IPS-20b (cell line): Measurements from ENCODE around the gene RAET1L.
"Not testable (repeated sequence)": the region's sequence is repeated elsewhere in the genome, so short reads cannot be mapped to it uniquely, and the experiment has no call there.

ENCODE experiments used
- H3K27ac ChIP-seq: one replicate; pipeline ENCODE4 v1.5.1; 2013; ENCODE audit warnings: low read length
- H3K27me3 ChIP-seq: 2 replicates; pipeline ENCODE4 v1.6.1; 2013; ENCODE audit warnings: mild to moderate bottlenecking, low read length, inconsistent platforms; ENCODE audit not compliant: insufficient read depth
- H3K36me3 ChIP-seq: 2 replicates; pipeline ENCODE4 v1.6.1; 2013; ENCODE audit warnings: low read depth, mild to moderate bottlenecking, inconsistent platforms, low read length, moderate library complexity; ENCODE audit not compliant: insufficient read depth
- H3K4me1 ChIP-seq: 2 replicates; pipeline ENCODE4 v1.6.1; 2013; ENCODE audit warnings: mild to moderate bottlenecking, control low read depth, inconsistent platforms, low read length, moderate library complexity; ENCODE audit not compliant: insufficient read depth
- H3K4me3 ChIP-seq: 2 replicates; pipeline ENCODE4 v1.5.1; 2013; ENCODE audit warnings: mild to moderate bottlenecking, low read length, inconsistent platforms
- H3K9ac ChIP-seq: 2 replicates; pipeline ENCODE4 v1.6.1; 2013; ENCODE audit warnings: low read depth, mild to moderate bottlenecking, inconsistent platforms, low read length, moderate library complexity
- H3K9me3 ChIP-seq: 2 replicates; pipeline ENCODE4 v1.6.1; 2013; ENCODE audit warnings: mild to moderate bottlenecking, low read depth, low read length, inconsistent platforms; ENCODE audit not compliant: insufficient read depth

RAET1L gene

DNA sequence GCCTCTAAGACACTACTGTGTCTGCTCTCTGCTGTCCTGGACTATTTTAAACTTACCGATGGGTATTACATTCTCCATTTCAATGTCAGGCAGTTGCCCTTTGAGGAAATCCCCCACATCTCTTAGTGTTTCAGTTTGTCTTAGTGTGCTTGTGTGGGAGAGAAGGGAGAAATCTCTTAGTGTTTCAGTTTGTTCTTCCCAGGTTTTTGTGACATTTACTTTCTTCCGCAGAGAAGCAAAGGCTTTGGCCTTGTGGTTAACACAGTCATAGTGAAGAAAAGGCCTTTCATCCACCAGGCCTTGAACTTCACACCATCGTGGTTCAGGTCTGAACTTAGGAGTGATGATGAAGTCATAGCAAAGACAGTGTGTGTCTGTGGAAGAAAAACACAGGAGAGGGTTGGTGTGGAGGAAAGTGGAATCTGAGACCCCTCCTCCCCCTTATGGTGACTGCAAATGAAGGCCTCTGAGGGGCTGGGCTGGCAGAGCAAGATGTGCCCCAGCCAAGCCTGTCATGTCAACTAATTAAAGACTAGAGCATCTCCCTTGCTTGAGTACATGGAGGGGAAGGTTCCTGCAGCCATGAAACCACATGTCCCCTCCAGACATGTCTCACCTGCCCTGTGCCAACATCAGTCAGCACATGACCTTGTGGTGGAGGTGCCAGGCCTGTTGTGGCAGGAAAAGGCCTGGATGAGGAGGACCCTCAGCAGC is 23.9 kb downstream of the RAET1L start:
- no peaks in the 10 kb centered on the region for H3K9me3 ChIP-seq
- no peak overlapping the region for H3K4me3 ChIP-seq
- H3K27me3 ChIP-seq: peaks cover 65% of the 10 kb centered on the region
- no peak overlapping the region for H3K9ac ChIP-seq
- no peaks in the 10 kb centered on the region for H3K36me3 ChIP-seq
- H3K4me1 ChIP-seq: peaks cover 2% of the 10 kb centered on the region; the same call in 1 of the 2 replicates
- no peak overlapping the region for H3K27ac ChIP-seq

DNA sequence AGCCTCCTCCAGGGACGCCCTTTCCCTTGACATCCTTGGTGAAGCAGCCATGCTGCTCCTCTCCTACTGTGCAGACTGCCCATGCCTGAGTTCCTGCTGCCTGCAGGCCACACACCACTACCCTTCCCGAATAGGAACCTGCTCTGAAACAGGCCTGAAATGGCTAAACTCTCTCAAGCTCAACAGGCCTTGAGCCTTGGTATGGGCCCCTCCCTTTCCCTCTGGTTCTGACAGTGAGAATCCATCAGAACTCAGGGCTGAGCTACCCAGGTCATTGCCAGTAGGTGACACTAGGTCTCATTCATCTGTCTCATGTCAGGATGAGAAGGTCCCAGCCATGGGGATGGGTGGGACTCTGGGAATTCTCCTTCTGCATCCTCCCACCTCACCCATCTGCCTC is 25.7 kb downstream of the RAET1L start:
- Histone ChIP-seq H3K4me3 (no peak overlapping the region), H3K36me3 (no peaks in the 10 kb centered on the region), H3K4me1 (peaks cover 2% of the 10 kb centered on the region; the same call in 1 of the 2 replicates), H3K9ac (no peak overlapping the region), H3K27me3 (peaks cover 71% of the 10 kb centered on the region), H3K9me3 (no peaks in the 10 kb centered on the region), H3K27ac (no peak overlapping the region)

DNA sequence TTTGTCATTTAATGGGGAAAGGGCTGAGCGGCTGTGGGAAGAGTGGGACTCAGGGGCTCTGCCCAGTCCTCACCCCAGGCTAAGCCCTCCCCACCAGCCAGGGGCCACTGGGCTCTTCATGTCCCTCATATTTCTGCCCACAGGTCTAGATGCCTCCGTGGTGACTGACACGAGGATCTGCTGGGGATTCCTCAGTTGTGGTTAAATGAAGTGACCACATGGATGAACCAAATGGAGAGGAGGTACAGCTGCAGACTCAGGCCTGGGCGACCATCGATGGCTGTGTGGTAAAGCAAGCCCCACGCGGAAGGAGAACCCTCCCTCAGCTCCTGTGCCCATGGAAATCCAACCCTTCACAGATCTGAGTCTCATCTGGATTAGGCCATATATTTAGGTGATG is 29.4 kb downstream of the RAET1L start:
- peaks cover 74% of the 10 kb centered on the region for H3K27me3 ChIP-seq

DNA sequence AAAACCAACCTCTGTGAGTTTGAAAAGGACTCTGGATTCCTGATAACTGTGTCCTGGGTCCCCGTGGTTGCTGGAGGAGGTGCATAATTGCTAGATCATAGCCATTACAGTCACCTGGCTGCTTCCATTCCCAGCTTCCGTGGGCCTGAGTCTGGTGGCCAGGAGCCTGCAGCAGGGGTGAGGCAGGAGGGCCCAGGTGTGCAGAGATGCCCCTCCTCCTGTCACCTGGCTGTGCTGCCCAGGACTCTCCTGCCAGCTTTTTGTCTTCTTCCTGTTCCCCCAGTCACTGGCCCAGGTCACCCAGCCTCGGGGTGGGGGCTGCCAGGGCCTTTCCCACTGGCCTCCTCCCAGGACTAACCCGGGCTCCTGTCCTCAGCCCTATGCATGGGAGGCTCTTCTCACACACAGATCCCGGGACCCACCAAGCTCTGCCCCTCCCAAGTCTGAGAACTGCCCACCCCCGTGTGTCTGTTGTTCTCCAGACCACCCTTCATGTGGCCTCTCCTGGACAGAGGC is 30.0 kb downstream of the RAET1L start:
- no peak overlapping the region for H3K9ac ChIP-seq
- peaks cover 75% of the 10 kb centered on the region for H3K27me3 ChIP-seq

More for the DNA sequence above, 29.4 kb downstream of the RAET1L start:
- Histone ChIP-seq H3K4me3 (no peak overlapping the region), H3K4me1 (no peaks in the 10 kb centered on the region), H3K9me3 (peaks cover 2% of the 10 kb centered on the region; the same call in 1 of the 2 replicates), H3K9ac (no peak overlapping the region), H3K27ac (no peak overlapping the region), H3K36me3 (no peaks in the 10 kb centered on the region)

DNA sequence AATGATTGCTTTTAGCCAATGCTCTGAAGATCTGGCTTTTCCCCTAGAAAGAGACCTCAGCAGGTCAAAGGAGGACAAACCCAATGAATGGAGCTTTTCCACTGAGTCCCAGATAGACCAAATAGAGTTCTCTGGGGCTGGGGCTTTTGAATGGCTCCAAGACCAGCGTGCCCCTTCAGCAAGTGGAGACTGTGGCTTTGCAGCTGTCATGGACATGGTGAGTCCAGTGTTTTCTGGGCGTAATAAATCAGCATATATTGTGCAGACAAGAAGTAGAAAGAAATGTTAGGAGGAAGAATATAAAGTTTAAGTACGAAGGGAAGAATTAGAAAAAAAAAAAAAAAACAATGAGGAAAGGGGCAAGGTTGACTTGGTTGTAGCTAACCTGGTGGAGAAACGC is 33.5 kb downstream of the RAET1L start:
- H3K9ac ChIP-seq: no peak overlapping the region
- H3K9me3 ChIP-seq: peaks cover 8% of the 10 kb centered on the region; the same call in 1 of the 2 replicates
- H3K27me3 ChIP-seq: peaks cover 100% of the 10 kb centered on the region
- H3K27ac ChIP-seq: no peak overlapping the region
- H3K4me1 ChIP-seq: no peaks in the 10 kb centered on the region; the same call in 1 of the 2 replicates
- no peaks in the 10 kb centered on the region for H3K36me3 ChIP-seq
- H3K4me3 ChIP-seq: no peak overlapping the region

More for the DNA sequence above, 30.0 kb downstream of the RAET1L start:
- no peak overlapping the region for H3K27ac ChIP-seq
- no peak overlapping the region for H3K4me3 ChIP-seq
- no peaks in the 10 kb centered on the region for H3K4me1 ChIP-seq
- no peaks in the 10 kb centered on the region for H3K36me3 ChIP-seq
- peaks cover 2% of the 10 kb centered on the region; the same call in 1 of the 2 replicates for H3K9me3 ChIP-seq

DNA sequence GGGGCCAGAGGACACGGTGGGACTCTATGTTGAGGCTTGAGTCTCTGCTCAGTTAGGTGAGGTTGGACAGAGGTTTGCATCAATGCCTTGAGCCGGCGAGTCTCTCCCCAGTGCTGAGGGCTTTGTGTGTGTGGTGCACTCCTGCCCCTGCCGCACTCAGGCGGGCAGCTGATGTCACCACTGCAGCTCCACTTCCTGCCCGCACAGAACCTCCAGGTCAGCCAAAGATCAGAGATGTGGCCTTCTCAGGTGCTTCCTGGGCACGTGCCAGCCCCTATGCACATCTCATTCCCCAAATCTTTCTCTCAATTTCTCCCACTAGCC is 33.9 kb downstream of the RAET1L start:
- peaks cover 100% of the 10 kb centered on the region for H3K27me3 ChIP-seq
- not testable (repeated sequence) for H3K36me3 ChIP-seq, H3K4me1 ChIP-seq, H3K9ac ChIP-seq, H3K27ac ChIP-seq, H3K9me3 ChIP-seq, H3K4me3 ChIP-seq

DNA sequence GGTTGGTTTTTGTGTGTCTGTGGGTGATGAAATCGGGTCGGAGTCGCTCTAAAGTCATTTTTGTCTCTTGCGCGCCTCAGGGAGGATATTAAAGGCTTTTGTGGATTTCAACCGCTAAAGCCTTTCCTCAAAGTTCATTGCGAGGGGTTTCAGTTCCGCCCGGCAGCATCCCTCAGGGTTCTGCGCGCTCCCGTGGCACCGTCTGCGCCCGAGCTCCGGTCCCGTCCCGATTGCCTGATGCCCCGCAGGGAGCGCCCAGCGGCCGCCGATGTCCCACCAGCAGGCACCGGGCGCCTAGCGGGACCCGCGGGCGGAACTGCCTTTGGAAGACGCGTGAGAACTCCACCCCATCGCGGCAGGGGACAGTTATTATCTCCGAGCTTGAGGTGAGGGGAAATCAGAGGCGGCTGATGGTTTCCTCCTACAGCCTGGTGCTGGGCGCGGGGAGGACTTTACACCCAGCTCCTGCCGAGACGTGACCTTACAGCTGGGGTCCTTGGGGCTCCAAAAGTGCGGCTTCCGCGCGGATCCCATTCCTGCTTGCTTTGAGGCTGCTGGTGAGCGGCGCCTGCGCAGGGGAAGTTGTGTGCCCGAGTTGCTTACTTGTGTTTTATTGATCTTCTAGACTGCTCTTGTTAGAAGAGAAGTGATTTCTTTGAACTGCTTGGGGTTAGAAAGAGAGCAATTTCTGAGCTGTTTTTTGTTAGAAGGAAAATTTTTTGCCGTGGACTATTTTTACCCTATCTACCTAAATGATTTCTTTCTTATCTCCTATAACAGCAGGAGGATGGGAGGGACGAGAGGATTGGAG is 34.5 kb downstream of the RAET1L start:
- Histone ChIP-seq H3K27ac (no peak overlapping the region), H3K27me3 (peaks cover 100% of the 10 kb centered on the region), H3K9ac (no peak overlapping the region), H3K36me3 (no peaks in the 10 kb centered on the region), H3K4me1 (no peaks in the 10 kb centered on the region; the same call in 1 of the 2 replicates), H3K9me3 (peaks cover 8% of the 10 kb centered on the region; the same call in 1 of the 2 replicates), H3K4me3 (peak overlapping the region; percentile 36)

DNA sequence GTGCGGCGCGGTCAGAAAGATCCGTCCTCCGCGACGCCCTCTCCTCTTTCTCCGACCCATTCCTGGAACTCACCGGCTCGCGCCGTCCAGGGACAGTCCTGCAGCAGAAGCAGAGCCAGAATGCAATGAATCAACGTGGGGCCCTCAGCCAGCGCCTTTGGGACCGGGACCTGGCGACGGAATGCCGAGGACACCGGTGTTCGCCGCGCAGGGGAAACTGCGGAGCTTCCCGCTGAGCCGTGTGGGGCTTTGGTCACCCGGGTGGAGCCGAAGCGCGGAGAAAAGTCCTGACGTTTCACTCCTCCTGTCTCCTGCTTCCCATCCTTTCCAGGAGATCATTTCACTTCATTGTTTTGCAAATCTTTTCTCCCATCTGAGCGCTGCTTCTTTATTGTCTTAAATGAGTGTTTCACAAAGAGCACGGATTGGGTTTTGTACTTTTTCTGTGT is 35.1 kb downstream of the RAET1L start:
- H3K27ac ChIP-seq: no peak overlapping the region
- H3K4me1 ChIP-seq: no peaks in the 10 kb centered on the region; the same call in 1 of the 2 replicates
- no peak overlapping the region; the same call in 1 of the 2 replicates for H3K4me3 ChIP-seq
- no peaks in the 10 kb centered on the region for H3K36me3 ChIP-seq
- H3K9ac ChIP-seq: no peak overlapping the region
- peaks cover 100% of the 10 kb centered on the region for H3K27me3 ChIP-seq
- H3K9me3 ChIP-seq: peaks cover 8% of the 10 kb centered on the region; the same call in 1 of the 2 replicates

DNA sequence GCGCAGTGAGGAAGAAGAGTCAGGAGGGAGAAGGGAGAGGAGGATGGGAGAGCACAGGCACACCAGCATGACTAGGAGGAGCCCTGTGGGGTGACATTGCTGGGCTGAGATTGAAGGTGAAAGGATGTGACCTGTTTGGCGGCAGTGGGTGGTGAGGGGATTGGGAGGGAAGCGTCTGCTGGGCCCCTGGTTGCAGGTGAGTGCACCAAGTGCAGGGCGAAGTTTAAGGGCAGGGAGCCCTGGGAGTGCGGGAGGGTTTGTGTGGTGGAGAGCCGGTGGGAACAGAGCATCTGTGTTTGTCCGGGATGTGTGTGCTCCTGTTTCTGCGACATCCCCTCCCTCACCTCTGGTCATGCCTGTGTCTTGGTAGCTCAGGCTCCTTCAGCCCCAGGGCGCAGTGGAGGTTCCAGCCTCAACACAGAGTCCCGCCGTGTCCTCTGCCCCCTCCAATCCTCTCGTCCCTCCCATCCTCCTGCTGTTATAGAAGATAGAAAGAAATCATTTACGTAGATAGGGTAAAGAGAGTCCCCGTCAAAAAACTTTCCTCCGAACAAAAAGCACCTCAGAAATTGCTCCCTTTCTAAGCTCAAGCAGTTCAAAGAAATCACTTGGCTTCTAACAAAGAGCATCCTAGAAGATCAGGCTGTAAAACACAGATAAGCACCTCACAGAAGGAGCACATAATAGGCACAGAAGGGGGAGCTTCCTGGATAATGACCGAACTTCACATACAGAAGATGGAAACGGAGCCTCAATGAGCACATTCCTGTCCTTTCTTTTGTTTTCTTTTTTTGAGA is 36.6 kb downstream of the RAET1L start:
- peaks cover 100% of the 10 kb centered on the region for H3K27me3 ChIP-seq
- no peak overlapping the region for H3K4me3 ChIP-seq
- peaks cover 8% of the 10 kb centered on the region; the same call in 1 of the 2 replicates for H3K9me3 ChIP-seq
- H3K36me3 ChIP-seq: no peaks in the 10 kb centered on the region
- no peaks in the 10 kb centered on the region; the same call in 1 of the 2 replicates for H3K4me1 ChIP-seq
- H3K9ac ChIP-seq: no peak overlapping the region
- H3K27ac ChIP-seq: no peak overlapping the region

DNA sequence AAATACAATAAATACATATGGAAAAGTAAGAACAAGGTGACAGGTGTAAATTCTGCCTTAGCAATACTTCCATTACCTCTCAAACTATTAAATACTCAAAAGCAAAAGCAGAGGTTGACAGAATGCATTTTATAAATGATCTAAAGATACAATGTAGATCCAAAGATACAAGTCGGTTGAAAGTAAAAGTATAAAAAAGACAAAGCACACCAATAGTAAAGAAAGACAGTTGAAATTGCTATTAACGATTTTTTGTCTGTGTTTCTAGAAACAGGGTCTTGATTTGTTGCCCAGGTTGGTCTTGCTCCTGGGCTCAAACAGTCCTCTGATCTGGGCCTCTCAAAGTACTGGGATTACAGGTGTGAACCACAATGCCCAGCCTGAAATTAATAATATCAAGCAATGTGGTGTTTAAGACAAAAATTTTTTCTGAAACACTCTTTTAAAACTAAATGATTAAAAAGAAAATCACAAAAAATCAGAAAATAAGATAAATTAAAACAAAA is 37.7 kb downstream of the RAET1L start:
- peaks cover 100% of the 10 kb centered on the region for H3K27me3 ChIP-seq
- no peak overlapping the region for H3K4me3 ChIP-seq
- no peak overlapping the region for H3K27ac ChIP-seq
- H3K9ac ChIP-seq: no peak overlapping the region
- H3K4me1 ChIP-seq: no peaks in the 10 kb centered on the region; the same call in 1 of the 2 replicates
- H3K9me3 ChIP-seq: peaks cover 8% of the 10 kb centered on the region; the same call in 1 of the 2 replicates
- no peaks in the 10 kb centered on the region for H3K36me3 ChIP-seq

DNA sequence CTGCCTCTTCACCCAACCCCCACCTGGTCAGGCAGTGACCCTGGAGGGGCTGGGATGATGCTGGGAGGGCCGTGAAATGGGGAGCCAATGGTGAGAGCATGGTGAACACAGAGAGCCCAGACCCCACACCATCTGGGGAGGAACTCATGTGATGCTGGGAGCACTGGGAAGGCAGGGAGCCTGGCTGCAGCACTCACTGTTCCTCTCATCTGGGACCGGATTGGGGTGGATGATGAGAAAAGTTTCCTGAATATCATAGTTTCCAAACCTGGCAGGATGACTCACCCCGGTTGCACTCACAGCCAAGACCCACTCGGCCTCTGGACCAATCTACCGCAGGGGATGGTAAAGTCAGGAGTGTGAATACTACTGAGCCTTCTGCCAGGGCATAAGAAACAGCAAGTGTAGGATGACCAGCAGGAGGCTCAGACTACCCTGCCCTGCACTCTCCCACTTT is 39.8 kb downstream of the RAET1L start:
- Histone ChIP-seq H3K9ac (no peak overlapping the region), H3K27ac (no peak overlapping the region), H3K4me1 (no peaks in the 10 kb centered on the region; the same call in 1 of the 2 replicates), H3K27me3 (peaks cover 100% of the 10 kb centered on the region), H3K9me3 (peaks cover 6% of the 10 kb centered on the region; the same call in 1 of the 2 replicates), H3K4me3 (no peak overlapping the region), H3K36me3 (no peaks in the 10 kb centered on the region)
